ENCODE results near the gene ANKRD6. TPM values are rescaled to one million over a fixed set of nuclear protein-coding genes. Genes with fewer than 3 reads are reported as not detected.

ANKRD6 gene
- total and polyA plus RNA-seq, 2 donors (not counting 3 experiments of a cell fraction or from before 2014, with no cell fraction given): 3.4 to 9.6 TPM

- no peak for DNase-seq (ENCODE audit: low read depth, low spot score)
- TF ChIP-seq POLR2AphosphoS5 (IDR thresholded peaks at IDR 0.05; ENCODE audit: insufficient read depth, low read depth, low read length) (no peak), POLR2A (IDR thresholded peaks at IDR 0.05; ENCODE audit: low read depth, low read length) (no peak), MYC (IDR thresholded peaks at IDR 0.05; ENCODE audit: low read depth, low read length) (no peak), MAX (IDR thresholded peaks at IDR 0.05; ENCODE audit: insufficient read depth, insufficient read length) (no peak), GATA2 (IDR thresholded peaks at IDR 0.05; ENCODE audit: insufficient read depth, insufficient read length, low read depth, low read length) (no peak), EZH2 (IDR thresholded peaks at IDR 0.05; ENCODE audit: borderline replicate concordance, low read depth, low read length, severe bottlenecking) (no peak), CTCF (IDR thresholded peaks at IDR 0.05; ENCODE audit: extremely low read depth in 1 of 2, insufficient read depth in 1 of 2, low read depth in 1 of 2, low read length in 2 of 2) (no peak), FOS (IDR thresholded peaks at IDR 0.05; ENCODE audit: borderline replicate concordance, insufficient read depth, low read length) (no peak), JUN (IDR thresholded peaks at IDR 0.05; ENCODE audit: borderline replicate concordance, insufficient read depth, insufficient read length, low read depth) (no peak)
These were observed 85.6 kb downstream of the ANKRD6 start for GRCh38 chr6:89518352-89519055.

More at GRCh38 chr6:89518352-89519055, 85.6 kb downstream of the ANKRD6 start:
- Histone ChIP-seq H3K27me3 (ENCODE audit: control insufficient read depth in 2 of 2, insufficient read depth in 2 of 2, low read length in 2 of 2) (peaks cover 0 to 1% of the 10 kb centered on the region in 2 experiments), H3K4me1 (ENCODE audit: control insufficient read depth, extremely low read depth, insufficient read depth, low read length) (no peaks in the 10 kb centered on the region), H3K4me2 (ENCODE audit: insufficient read depth, low read length) (no peak overlapping the region), H4K20me1 (replicated peaks; ENCODE audit: control insufficient read depth, extremely low read depth, insufficient read depth, low read length) (no peaks in the 10 kb centered on the region), H3K79me2 (ENCODE audit: control insufficient read depth, insufficient read depth, low read length) (no peaks in the 10 kb centered on the region), H3K9ac (replicated peaks; ENCODE audit: extremely low read depth, insufficient read depth, low read length) (no peak overlapping the region), H3K9me1 (replicated peaks; ENCODE audit: control insufficient read depth, extremely low read depth, insufficient read depth, low read length) (no peaks in the 10 kb centered on the region), H3K4me3 (replicated peaks in 1 of 3; ENCODE audit: insufficient read depth in 1 of 3, low read depth in 1 of 3, low read length in 3 of 3) (no peak overlapping the region), H2AFZ (ENCODE audit: low read depth, low read length) (no peak overlapping the region), H3K27ac (ENCODE audit: insufficient read depth, low read depth, low read length) (no peak overlapping the region), H3K9me3 (replicated peaks; ENCODE audit: control insufficient read depth, insufficient read depth, low read length) (no peaks in the 10 kb centered on the region), H3K36me3 (ENCODE audit: control insufficient read depth in 2 of 2, extremely low read depth in 1 of 2, insufficient read depth in 2 of 2, low read length in 2 of 2) (no peaks in the 10 kb centered on the region)
- no TSS peak for BruUV-seq (replicated peaks)
- FAIRE-seq: no peak
- intact Hi-C loops (cut with micrococcal nuclease): no loop called here
- dilution Hi-C loops (cut with MboI; ENCODE audit: extremely low pct_ligation_motif_present, low sequenced_read_pairs): no loop called here
- POLR2A ChIA-PET: no interaction called here
- CTCF ChIA-PET: no interaction called here
